Panc1 (cell line): ENCODE measurements around the gene ATP6V1B1.

Experiments used
- CTCF ChIP-seq: fragments of 450-650 bp; IDR thresholded peaks from 2 replicates; pipeline ENCODE4 v1.5.1; 2017; ENCODE audit warnings: mild to moderate bottlenecking
- TCF7L2 ChIP-seq: IDR thresholded peaks from 2 replicates; pipeline ENCODE4 v1.6.1; 2011; ENCODE audit warnings: mild to moderate bottlenecking, low read depth, low read length, inconsistent platforms

- no peak for TF ChIP-seq CTCF
- no peak for TF ChIP-seq TCF7L2
Observed at GRCh38 chr2:70964133-70964532, 28.4 kb downstream of the ATP6V1B1 start.
